SH-SY5Y (cell line): ENCODE measurements around the gene NTRK1.

Experiments used
- GATA2 ChIP-seq: IDR thresholded peaks from 2 replicates; pipeline ENCODE4 v1.6.1; 2011; ENCODE audit warnings: mild to moderate bottlenecking, low read depth, low read length
- GATA3 ChIP-seq: IDR thresholded peaks from 2 replicates; pipeline ENCODE4 v1.6.1; 2011; ENCODE audit warnings: low read depth, mild to moderate bottlenecking, low read length, moderate library complexity

Gene NTRK1

GRCh38 chr1:156858555-156858956 lies 2.1 kb upstream of the NTRK1 start:
- no peak; the same call in 1 of the 2 replicates for TF ChIP-seq GATA2
- no peak for TF ChIP-seq GATA3

DNA sequence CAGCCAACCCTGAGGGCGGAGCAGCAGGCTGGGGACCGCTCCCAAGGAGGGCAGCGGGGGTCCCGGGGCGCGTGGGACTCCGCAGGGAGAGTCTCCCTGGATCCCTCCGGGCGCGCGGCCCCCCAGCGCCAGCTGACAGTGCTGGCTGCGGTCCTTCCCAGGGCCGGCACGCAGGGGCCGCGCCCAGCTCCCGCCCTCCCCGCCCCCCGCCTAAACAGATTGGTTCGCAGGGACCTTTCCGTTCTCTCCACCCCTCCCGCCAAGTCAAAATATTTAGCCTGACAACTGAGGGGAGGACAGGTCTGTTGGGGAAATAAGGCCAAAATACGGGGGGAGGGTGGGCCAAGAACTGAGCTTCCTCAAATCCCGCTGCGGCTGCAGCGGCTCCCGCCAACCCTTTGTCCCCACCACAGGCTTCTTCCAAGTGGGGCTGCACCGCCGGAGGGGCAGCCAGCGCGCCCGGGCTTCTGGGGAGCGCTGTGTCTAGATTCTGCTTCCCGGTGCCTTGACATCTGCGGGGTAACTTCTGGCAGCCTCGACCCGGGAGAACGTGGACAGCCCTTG lies 1.6 kb upstream of the NTRK1 start, which contains the start of gene INSRR:
TSS of gene INSRR (minus strand) at position 159 of the 564 bp plus-strand sequence. CDS start 496 bp downstream, outside the sequence.
- TF ChIP-seq GATA2, result no peak
- no peak for TF ChIP-seq GATA3

- TF ChIP-seq GATA3, result no peak
- TF ChIP-seq GATA2, result no peak
Observed at GRCh38 chr1:156859523-156860112, 1.0 kb upstream of the NTRK1 start.

- TF ChIP-seq GATA2, result no peak; the same call in 1 of the 2 replicates
- TF ChIP-seq GATA3, result no peak
Observed at GRCh38 chr1:156860113-156860627, 495 bp upstream of the NTRK1 start.

DNA sequence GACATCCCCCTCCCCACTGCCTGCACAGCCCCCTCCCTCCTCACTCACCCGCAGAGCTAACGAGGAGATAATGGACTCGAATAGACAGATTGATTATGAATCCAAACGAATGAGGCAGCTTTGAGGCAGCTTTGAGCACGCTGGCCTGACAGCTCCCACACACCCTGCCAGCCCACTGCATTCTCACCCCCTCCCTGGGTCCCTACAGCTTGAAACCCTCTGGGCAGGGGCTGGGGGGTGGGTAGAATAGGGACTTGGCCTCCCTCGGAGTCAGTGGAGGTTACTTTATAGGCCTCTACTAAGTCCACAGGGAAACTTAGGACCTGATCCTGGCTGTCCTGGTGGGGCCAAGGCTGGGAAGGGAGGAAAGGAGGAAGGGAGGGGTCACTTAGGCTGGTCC lies 1.9 kb downstream of the NTRK1 start:
- TF ChIP-seq GATA3 (no peak), GATA2 (no peak)

GRCh38 chr1:156862997-156863599 lies 2.4 kb downstream of the NTRK1 start:
- TF ChIP-seq GATA2 (no peak), GATA3 (no peak)

- no peak for TF ChIP-seq GATA3
Observed at GRCh38 chr1:156863631-156864030, 3.0 kb downstream of the NTRK1 start.

DNA sequence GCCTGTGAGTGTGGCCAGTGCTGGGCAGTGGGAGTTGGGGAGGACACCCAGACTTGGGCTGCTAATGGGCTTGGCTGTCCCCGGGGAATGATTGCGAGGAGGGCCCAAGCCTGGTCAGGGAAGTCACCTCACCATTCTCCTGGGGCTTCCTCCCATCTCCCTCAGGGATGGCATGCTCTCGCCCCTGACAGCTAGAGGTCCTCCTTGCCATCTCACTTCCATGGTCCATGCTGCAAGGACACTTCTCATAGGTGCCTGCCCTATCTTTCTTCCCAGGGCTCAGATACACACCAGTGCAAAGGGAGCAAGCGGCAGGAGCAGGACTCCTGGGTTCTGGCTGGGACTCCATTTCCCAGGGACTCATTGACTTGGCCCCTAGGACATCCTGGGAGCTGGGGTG lies 4.1 kb downstream of the NTRK1 start:
- TF ChIP-seq GATA2, result no peak

DNA sequence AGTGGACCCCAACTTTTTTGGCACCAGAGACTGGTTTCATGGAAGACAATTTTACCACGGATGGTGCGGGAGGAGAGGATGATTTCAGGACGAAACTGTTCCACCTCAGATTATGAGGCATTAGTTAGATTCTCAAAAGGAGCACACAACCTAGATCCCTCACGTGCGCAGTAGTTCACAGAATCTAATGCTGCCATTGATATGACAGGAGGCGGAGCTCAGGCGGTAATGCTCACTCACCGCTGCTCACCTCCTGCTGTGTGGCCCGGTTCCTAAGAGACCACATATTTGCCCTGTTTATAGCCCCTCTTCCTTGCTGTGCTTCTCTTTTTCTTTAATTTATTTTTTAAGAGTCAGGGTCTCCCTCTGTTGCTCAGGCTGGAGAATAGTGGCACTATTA lies 4.6 kb downstream of the NTRK1 start:
- TF ChIP-seq GATA3, result no peak
- no peak for TF ChIP-seq GATA2

- TF ChIP-seq GATA3, result no peak
- no peak for TF ChIP-seq GATA2
Observed at GRCh38 chr1:156865865-156866248, 5.2 kb downstream of the NTRK1 start.

- TF ChIP-seq GATA2, result no peak
- no peak for TF ChIP-seq GATA3
Observed at GRCh38 chr1:156866249-156866909, 5.7 kb downstream of the NTRK1 start.

GRCh38 chr1:156868341-156868740 lies 7.7 kb downstream of the NTRK1 start:
- TF ChIP-seq GATA3, result no peak
- TF ChIP-seq GATA2, result no peak

GRCh38 chr1:156869455-156869854 lies 8.8 kb downstream of the NTRK1 start:
- TF ChIP-seq GATA3 (no peak), GATA2 (no peak)

DNA sequence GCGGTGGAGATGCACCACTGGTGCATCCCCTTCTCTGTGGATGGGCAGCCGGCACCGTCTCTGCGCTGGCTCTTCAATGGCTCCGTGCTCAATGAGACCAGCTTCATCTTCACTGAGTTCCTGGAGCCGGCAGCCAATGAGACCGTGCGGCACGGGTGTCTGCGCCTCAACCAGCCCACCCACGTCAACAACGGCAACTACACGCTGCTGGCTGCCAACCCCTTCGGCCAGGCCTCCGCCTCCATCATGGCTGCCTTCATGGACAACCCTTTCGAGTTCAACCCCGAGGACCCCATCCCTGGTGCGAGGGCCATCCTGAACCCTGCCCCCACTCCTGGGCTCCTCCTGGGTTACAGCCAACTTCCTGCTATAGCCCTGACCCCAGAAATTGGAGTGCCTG lies 13.0 kb downstream of the NTRK1 start:
- TF ChIP-seq GATA3, result no peak
- no peak for TF ChIP-seq GATA2

DNA sequence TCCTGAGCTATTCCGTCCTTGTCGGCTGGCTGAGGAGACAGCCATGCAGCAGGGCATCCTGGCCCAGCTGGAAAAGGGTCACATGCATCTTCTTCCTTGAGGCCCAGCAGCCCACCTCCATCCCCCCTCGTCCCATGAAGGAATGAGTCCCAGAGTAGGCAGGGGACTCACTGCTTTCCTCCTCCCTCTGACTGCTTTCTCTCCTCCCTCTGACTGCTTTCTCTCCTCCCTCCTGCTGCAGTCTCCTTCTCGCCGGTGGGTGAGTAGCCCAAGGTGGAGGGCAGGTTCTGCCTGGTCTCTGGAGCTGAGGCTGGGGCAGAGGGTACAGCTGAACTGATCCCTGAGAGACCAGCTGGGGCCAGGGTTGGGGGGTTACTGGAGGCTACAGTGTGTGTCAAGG lies 13.5 kb downstream of the NTRK1 start:
- TF ChIP-seq GATA2, result no peak
- TF ChIP-seq GATA3, result no peak
